ENCODE results near the gene PLEKHH1.

- TF ChIP-seq CTCF (IDR thresholded peaks at IDR 0.05) (no peak), POLR2A (IDR thresholded peaks at IDR 0.05) (no peak), POLR2AphosphoS5 (IDR thresholded peaks at IDR 0.05) (no peak), EP300 (IDR thresholded peaks at IDR 0.05; ENCODE audit: low read depth) (no peak)
Measured at GRCh38 chr14:67602995-67603545, 70.0 kb downstream of the PLEKHH1 start.

Data from transverse colon (tissue), 4 donors.